Stimulated activated CD8-positive, alpha-beta memory T cell treated with anti-CD3 and anti-CD28 coated beads, Interleukin-12 subunit alpha, Interleukin-12 subunit beta, amount 100 ng/mL, for 4 hours (primary cell): Measurements from ENCODE around the gene SUCO.
A peak's percentile ranks its signal among the peaks of the same experiment; 100 is the strongest.
"Not testable (repeated sequence)": the region's sequence is repeated elsewhere in the genome, so short reads cannot be mapped to it uniquely, and the experiment has no call there.

ENCODE experiments used
- DNase-seq: peaks from one replicate; pipeline ENCODE4 v3.0.0-alpha.2; 2020; ENCODE audit warnings: low read depth

The SUCO gene

DNA sequence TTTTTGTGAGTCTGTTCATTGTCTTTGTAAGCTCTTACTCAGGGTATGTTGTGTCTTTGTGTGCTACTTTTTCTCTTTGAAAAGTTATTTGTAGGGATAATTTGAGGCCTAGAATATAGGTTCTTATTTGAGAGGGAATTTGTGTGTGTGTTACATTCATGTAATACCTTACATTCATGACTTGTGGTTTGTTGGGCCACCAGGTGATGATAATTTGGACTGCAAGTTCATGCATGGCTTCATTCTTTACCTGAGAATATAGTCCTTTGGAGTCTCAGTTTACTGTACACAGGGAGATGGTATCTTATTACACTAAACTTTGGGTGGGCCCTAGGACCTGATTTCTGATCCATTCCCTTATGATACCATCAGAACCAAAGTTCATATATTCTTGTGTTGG lies 74.2 kb downstream of the SUCO start:
- no peak for DNase-seq

DNA sequence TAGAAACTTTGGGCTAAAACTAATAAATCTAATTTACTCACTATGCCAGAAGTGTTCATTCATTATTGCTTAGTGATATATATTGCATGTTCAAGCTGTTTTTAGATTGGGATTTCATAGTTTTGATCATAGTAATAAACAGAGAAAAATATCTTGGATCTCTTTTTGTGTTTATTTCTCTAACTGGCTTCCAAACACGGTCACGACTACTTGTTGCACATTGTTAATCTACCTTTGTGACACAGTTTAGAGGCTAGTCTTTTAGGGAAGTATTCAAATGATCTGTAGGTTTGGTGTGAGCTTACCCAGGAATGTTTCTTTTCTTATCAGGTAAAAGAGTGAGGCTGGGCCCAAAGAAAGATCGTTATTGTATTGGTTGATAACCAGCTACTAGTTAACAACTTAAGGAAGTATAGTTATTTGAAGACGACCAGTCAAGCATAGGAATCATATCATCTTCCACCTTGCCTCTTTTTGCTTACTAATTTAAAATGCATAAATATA lies 75.2 kb downstream of the SUCO start:
- no peak for DNase-seq

DNA sequence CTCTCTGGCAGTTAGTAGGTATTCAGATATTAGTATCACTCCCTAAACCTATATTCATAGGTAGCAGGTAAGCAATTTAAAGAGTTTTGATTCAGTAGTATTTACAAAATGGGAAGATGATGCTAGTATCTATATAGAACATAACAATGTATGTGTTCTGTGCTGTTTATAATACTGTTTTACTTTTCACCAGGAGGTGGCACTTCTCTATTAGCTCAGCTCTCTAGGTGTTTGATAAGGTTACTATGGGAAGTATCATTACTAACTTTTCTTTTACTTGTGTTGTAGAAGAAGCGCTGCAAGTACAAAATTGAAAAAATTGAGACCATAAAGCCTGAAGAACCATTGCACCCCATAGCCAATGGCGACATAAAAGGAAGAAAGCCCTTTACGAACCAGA lies 76.6 kb downstream of the SUCO start:
- no peak for DNase-seq

DNA sequence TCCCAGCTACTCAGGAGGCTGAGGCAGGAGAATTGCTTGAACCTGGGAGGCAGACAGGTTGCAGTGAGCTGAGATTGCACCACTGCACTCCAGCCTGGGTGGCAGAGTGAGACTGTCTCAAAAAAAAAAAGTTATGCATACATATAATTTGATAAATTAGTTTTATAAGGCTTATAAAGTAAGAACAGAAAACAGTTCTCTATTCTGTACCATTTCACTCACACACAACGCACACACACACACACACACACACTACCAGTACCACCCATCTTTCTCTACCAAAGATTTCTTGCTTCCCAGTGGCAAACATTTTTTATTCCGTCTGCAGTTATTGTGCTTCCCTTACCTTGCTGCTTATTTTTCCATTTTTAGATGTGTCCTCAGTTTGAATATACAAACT lies 79.5 kb downstream of the SUCO start:
- no peak for DNase-seq

DNA sequence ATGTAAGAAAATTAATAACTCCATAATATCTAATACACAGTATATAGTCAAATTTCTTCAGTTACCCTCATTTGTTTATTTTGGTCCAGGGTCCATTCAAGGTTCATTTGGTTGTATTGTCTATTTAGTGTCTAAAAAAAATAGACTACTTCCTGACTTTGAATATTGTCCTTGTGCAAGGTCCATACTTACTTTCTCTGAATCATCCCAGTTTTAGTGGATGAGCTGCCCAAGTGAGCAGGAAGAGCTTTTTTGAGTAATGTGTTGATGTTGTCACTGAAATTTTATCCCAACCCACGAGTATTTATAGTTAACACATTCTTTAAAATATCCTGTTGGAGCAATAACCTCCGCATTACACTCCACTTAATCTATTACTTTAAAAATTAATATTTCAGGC lies 80.3 kb downstream of the SUCO start:
- no peak for DNase-seq

DNA sequence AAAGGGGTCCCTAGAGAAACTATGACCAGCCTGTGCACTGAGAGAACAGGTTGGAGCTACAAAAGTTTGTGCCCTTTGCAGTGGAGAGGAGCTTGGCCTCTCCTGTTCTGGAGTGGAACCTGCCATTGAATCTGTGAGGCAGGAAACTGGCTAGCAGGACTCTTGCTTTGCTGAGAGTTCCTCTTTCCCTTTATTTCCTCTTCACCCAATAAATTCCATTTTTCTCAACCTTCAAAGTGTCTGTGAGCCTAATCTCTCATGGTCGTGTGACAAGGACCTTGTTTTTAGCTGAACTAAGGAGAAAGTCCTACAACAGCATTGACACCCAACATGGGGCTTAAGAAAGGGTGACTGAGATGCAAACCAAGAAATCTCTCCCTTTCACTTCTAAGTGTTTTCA lies 83.2 kb downstream of the SUCO start:
- DNase-seq = no peak

DNA sequence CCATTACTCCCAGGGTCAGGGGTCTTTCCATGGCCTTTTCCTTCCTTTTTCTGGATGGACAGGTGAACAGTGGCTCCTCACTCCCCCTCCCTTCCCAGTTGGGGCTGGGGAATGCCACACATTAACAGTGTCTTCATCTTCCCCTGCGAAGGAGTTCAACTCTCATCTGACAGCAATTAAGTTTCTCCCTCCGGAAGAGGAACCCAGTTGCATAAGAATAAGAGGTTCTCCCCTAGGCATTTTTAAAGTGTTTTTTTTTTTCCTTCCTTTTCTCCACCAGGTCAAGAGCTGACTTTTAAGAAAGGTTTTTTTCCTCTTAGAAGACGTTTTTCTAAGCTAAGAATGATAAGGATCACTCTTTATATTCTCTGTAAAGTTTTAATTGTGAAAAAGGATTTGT lies 83.7 kb downstream of the SUCO start:
- no peak for DNase-seq

DNA sequence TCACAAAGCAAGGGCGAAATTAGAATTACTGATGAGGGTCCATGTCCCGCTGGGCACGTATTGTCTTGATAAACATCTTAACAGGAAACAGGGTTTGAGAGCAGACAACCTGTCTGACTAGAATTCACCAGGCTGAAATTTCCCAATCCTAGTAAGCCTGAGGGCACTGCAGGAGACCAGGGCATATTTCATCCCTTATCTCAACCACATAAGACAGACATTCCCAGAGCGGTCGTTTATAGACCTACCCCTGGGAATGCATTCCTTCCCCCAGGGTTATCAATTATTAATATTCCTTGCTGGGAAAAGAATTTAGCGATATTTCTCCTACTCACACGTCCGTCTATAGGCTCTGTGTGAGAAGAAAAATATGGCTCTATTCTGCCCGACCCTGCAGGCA lies 87.7 kb downstream of the SUCO start:
- not testable (repeated sequence) for DNase-seq

DNA sequence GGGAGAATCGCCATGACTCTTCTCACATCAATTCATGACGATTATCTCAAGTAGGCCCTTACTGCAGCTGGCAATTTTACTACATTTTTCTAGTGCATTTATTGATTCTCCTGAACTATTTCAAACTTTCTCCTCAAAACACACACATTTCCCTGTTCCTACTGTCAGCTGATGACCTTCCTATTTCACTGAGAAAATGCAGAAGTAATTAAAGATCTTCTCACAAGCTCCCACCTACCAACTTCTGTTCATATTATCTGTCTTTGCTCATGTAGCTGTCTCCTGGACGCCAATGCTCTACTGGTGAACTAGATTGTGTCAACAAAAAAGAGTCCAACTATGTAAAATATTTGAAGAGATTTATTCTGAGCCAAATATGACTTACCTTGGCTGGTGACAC lies 89.6 kb downstream of the SUCO start:
- DNase-seq = no peak

DNA sequence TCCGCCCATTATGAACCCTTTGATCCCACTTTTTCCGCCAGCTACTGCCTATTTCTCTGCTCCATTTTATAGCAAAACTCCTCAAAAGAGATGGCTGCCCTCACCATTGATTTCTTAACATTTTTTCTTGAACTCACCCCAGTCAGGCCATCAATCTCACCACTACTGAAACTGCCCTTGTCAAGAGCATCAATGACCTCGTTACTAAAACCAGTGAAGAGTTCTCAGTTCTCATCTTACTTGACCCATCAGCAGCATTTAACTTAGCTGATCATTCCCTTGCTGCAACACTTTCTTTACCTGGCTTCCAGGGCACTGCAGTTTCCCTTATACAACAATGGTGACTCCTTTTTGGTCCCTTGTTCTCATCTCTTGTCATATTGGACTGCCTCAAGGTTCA lies 90.8 kb downstream of the SUCO start:
- no peak for DNase-seq

DNA sequence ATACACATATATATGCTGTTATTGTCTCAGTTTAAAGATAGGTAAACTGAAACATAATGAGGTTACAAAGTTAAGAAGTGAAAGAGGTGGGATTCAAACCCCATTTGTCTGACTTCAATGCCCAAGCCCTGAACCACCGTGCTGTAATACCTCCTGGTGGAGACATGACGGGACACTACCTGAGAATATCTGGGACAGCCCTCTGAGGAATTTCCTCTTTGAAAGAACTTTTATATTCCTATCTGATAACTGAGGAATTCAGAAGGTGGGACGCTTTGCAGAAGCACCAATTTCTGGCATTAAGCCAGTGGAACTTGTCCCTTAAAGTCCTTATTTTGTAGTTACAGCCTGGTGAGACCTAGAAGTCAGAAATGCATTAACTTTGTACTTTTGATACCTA lies 93.9 kb downstream of the SUCO start:
- DNase-seq = no peak

DNA sequence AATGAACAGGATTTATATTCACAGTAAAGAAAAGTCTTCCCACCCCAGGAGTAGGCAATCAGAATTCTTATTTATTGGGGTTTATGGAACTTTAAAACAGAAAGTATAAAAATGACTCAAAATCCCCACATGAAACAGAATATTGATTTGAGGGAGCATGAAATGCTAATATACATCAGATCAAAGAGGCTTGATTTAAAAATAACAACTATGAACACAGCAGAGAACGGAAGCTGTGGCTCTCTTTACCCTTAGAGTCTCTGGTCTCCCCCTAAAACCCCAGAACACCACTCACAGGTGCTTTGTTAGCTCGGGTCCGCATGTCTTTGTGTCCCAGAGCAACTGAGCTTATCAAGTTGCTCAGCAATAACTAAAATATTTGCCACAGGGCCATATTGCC lies 94.8 kb downstream of the SUCO start:
- DNase-seq = no peak

DNA sequence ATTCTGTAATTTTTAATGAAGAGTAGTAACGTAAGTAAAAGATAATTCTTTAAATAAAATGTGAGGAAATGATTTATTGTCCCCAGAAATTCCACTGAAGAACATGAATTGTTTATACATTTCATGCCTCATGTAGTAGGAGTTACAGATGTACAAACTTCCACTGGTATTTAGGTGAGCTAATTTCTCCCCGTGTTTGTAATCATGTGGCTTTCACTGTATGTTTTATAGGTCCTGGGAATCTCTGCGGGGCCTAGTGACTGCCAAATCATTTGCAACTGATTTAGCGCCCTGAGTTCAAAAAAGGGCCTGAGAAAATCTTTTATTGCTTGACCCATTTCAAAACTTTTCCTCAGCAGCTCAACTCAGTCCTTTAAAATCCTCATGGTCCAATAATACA lies 95.5 kb downstream of the SUCO start:
- no peak for DNase-seq

DNA sequence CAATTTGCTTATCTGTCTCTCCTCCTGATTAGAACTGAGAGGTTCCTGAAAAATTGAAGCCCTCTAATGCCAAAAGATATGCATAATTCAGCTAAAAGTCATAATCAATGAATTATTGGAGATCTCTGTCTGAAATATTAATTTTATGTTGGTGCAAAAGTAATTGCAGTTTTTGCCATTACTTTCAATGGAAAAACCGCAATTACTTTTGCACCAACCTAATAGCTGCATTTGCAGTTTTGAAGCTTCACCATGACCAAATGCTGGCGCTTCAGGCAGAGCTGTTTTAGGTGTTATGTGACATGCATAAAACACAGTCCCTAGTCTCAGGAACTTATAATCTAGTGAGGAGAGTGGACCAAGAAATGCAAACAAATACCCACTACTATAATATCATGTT lies 96.2 kb downstream of the SUCO start:
- DNase-seq = no peak

DNA sequence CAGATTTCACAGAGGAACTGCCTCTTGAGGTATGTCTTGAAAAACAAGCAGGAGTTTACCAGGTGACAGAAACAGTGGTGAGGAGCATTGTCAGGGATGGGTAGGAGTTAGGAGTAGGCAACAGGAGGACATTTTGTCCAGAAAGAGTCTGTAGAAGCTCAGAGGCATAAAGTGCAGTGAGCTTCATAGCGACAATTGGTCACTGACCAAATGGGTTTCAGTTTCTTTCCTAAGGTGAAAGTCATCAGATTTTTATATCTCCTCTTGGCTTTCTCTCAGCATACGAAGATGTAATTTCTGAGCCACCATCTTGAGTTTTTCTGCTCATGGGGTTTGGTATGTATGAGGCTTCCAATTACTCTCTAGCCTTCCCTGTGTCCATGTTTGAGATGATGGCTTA lies 96.7 kb downstream of the SUCO start:
- no peak for DNase-seq

DNA sequence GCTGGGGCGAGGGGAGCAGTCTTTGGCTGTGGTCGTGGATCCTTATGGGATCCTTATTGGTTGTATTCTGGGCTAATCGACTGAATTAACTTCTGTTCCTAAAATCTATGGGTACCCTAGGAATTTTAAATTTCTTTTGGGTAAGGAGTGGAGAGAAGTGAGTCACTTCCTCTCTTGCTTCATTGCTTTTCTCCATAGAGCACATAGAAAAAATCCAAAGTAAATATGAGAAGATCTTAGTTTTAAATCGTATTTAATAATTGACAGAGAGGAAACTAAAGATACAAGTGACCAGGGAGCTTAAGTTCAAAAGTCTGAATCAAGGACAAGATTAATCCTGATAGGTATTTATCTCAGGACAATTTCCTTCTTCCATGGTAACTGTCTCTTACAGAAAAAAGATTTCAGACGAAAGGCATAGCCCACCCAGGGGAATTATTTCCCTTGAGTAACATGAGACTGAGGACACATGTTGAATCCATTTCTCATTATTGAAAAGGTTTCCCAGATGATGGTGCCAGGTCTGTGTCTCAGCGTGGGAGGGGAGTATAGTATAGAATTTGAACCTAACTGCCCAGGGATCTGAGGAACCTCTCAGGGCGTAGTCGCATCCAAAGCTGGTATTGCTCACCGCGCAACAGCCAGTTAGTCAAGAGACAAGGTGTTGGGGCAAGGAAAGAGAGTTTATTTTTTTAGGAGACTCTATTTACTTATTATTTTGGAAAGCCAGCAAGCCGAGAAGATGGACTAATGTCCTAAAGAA lies 97.3 kb downstream of the SUCO start:
- no peak for DNase-seq

DNA sequence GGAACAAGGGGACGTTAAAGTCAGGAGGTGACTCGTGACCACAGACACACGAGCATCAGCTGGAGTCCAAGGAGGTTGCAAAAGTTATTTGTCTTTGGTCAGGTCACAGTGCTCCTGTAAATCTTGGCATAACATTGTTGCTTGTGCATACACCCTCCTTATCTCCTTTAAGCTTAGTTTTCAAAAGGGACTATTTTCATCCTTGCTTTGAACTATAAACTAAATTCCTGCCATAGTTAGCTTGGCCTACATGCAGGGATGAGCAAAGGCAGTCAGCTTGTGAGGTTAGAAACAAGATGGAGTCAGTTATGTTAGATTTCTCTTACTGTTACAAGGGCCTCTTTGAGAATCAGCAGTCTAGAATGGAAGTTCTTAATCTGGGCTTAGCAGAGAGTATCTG lies 97.9 kb downstream of the SUCO start:
- no peak for DNase-seq

DNA sequence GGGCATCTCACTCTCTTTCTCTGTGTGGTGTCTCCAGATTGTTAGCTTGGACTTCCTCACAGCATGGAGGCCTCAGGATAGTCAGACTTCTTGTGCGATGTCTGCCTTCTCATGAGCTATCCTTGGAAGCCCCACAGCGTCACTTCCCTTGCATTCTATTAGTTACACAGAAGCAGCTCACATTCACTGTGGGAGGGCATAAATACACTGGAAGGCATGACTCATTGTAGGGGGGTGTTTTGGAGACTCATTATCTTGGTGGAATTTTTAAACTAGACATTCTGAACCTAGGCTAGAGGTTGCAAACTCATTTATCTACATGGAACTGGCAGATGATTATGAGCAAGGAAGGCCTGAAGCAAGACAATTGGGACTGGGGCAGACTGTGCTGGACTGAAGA lies 104.6 kb downstream of the SUCO start:
- no peak for DNase-seq

DNA sequence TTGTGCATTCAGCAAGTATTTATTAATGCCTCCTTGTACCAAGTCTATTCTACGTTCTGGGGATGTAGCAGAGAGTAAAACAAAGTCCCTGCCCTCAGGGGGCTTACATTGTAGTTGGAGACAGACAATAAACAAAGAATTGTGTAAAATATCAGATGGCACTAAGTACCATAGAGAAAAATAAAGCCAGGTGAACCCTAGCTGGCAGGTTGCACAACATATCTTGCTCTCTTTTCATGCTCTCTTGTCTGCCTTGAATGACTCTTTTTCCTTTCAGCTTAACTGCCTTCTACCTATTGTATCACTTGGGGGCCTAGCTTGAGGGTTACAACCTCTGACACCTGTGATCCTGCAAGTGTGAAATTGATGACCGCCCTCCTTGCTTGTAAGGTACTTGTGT lies 105.3 kb downstream of the SUCO start:
- DNase-seq = no peak

DNA sequence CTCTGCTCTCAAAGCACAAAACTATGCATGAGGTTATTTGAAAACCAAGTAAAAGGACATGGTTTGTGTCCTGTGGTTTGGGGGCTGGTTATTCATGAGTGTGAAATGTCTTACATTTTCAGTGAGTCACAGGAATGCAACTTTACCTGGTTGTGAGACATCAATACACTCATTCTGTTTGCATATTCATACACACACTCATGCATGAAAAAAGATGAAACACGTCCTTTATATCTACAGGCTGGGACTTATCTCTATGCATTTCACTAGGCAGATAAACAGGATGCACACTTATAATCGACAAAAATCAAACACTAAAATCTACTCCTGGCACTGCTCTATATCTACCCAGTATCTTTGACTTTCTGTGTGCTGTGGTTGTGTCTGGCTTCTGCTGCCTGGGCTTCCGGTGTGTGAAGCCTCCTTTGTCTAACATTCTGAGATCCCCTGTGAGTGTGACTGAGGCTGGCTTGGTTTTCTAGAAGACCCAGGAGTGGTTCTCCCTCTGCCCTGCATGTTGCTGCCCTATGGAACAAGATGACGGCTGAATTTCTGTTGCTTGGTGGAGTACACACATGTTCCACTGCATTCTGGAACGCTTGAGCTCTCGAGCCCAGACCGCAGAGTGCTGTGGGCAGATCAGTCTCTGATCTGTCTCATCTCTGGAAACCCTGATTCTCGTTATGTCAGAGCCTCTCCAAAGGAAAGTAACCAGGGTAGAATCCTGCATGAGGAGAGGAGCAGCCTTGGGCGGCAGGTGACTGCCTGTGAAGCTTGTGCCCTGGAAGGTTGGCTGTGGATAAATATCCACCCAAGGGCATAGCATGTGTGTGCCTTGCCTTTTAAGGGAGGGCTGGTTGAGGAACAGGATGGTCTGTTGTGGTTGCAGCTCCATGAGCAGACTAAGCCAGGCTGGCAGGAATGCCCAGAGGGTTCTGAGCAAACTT lies 106.2 kb downstream of the SUCO start:
- peak; percentile 62 for DNase-seq

DNA sequence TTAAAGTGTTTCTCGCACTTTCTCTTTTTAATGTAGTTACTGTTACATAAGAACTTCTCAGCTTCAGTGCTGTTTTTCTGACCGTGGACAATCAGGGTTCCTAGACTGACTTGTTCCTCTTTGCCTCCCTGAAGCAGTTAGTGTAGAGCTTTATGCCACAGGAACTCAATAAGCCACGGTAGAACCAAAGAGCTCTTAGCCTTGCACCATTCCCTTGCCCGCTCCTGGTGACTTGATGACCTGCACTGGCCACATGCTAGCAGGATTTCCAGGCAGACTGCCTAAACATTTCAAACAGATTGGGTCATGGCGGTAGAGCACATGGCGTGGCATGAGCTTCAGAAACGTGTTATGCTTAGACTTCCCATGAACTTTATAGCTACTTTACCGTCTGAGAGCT lies 107.2 kb downstream of the SUCO start:
- no peak for DNase-seq

DNA sequence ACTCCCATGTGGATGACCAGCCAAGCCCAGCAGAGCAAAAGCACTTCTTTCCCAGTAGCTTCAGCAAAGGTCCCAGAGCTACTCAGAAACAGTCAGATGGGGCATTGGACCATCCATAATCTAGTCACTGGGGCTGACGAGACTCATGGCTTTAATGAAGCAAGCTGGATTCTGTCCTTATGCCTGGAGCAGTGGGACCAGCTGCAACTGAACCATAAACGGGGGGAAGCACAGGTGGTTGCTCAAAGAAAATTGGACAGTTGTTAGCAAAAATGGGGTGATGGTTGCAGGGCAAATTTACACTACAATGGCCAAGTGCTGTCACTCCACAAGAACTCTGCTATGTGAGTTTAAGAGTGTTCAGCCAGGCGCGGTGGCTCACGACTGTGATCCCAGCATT lies 108.5 kb downstream of the SUCO start:
- no peak for DNase-seq

DNA sequence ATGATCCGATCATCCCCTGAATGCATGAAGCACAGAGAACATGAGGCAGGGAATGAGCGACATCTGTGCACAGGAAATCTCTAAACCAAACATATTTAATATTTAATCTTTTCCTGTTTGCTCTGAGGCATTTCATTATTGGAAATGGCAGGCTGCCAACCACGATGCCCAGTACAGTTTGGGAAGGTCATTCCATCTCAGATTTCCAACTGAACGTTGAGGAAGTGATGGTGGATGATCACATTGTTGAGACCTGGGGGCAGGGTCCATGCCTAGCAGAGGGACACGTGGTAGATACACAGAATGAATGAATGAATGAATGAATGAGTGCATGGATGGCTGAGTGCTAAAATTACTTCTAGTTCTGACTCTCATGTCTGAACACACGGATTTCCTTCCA lies 110.0 kb downstream of the SUCO start:
- no peak for DNase-seq
